ENCODE measurements around the gene EIF4H.

GRCh38 chr7:74129887-74130286, 44.3 kb upstream of the EIF4H start:
- TF ChIP-seq JUN (IDR thresholded peaks at IDR 0.05): no peak
- no peak for TF ChIP-seq CTCF (IDR thresholded peaks at IDR 0.05)
- TF ChIP-seq NPAS2 (CRISPR knock-in tag; IDR thresholded peaks at IDR 0.05; ENCODE audit: borderline replicate concordance): no peak
- no peak for TF ChIP-seq RAD21 (conservative IDR thresholded peaks at IDR 0.05 in 1 of 2, IDR thresholded peaks at IDR 0.05 in 1 of 2)
- TF ChIP-seq, protein P1, sequence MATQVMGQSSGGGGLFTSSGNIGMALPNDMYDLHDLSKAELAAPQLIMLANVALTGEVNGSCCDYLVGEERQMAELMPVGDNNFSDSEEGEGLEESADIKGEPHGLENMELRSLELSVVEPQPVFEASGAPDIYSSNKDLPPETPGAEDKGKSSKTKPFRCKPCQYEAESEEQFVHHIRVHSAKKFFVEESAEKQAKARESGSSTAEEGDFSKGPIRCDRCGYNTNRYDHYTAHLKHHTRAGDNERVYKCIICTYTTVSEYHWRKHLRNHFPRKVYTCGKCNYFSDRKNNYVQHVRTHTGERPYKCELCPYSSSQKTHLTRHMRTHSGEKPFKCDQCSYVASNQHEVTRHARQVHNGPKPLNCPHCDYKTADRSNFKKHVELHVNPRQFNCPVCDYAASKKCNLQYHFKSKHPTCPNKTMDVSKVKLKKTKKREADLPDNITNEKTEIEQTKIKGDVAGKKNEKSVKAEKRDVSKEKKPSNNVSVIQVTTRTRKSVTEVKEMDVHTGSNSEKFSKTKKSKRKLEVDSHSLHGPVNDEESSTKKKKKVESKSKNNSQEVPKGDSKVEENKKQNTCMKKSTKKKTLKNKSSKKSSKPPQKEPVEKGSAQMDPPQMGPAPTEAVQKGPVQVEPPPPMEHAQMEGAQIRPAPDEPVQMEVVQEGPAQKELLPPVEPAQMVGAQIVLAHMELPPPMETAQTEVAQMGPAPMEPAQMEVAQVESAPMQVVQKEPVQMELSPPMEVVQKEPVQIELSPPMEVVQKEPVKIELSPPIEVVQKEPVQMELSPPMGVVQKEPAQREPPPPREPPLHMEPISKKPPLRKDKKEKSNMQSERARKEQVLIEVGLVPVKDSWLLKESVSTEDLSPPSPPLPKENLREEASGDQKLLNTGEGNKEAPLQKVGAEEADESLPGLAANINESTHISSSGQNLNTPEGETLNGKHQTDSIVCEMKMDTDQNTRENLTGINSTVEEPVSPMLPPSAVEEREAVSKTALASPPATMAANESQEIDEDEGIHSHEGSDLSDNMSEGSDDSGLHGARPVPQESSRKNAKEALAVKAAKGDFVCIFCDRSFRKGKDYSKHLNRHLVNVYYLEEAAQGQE (IDR thresholded peaks at IDR 0.05): no peak
- TF ChIP-seq, protein P2, sequence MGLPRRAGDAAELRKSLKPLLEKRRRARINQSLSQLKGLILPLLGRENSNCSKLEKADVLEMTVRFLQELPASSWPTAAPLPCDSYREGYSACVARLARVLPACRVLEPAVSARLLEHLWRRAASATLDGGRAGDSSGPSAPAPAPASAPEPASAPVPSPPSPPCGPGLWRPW (IDR thresholded peaks at IDR 0.05): no peak
